Type B pancreatic cell (in vitro differentiated cells): ENCODE measurements around the gene CDYL2. TPM values are rescaled to one million over a fixed set of nuclear protein-coding genes. Genes with fewer than 3 reads are reported as not detected.
"Not testable (repeated sequence)": the region's sequence is repeated elsewhere in the genome, so short reads cannot be mapped to it uniquely, and the experiment has no call there.

Experiments used
- DNase-seq: peaks from one replicate; pipeline ENCODE4 v3.0.0; 2021; ENCODE audit warnings: mixed read lengths; ENCODE audit not compliant: unreplicated experiment; ENCODE audit errors: extremely low spot score
- H3K27ac Mint-ChIP-seq: 2 replicates; pipeline ENCODE4 v1.8.0; 2021; ENCODE audit warnings: mild to moderate bottlenecking, mixed read lengths
- H3K27me3 Mint-ChIP-seq: 2 replicates; pipeline ENCODE4 v1.8.0; 2021; ENCODE audit warnings: mixed read lengths
- H3K36me3 Mint-ChIP-seq: 2 replicates; pipeline ENCODE4 v1.8.0; 2021; ENCODE audit warnings: mixed read lengths
- H3K4me1 Mint-ChIP-seq: one replicate; pipeline ENCODE4 v1.8.0; 2021; ENCODE audit warnings: mixed read lengths; ENCODE audit not compliant: unreplicated experiment
- H3K4me3 Mint-ChIP-seq: 2 replicates; pipeline ENCODE4 v1.8.0; 2021; ENCODE audit warnings: mild to moderate bottlenecking, mixed read lengths
- H3K9me3 Mint-ChIP-seq: 2 replicates; pipeline ENCODE4 v1.8.0; 2021; ENCODE audit warnings: mixed read lengths
- total RNA-seq: library from RNA; stranded (reverse); gene quantifications from 2 replicates; pipeline ENCODE4 v1.2.1, GENCODE V29; 2021; ENCODE audit warnings: low replicate concordance
- TF ChIP-seq, protein P1 (sequence below): fragments of 200-600 bp; sonication (generic); conservative IDR thresholded peaks from 2 replicates; pipeline ENCODE4 v1.5.0; 2021; ENCODE audit warnings: antibody characterized with exemption, mild to moderate bottlenecking

Gene CDYL2
- total RNA-seq, 1 donor from 2014 or later = 8.2 TPM

GRCh38 chr16:80824623-80825364, 20.4 kb upstream of the CDYL2 start:
- TF ChIP-seq, protein P1, sequence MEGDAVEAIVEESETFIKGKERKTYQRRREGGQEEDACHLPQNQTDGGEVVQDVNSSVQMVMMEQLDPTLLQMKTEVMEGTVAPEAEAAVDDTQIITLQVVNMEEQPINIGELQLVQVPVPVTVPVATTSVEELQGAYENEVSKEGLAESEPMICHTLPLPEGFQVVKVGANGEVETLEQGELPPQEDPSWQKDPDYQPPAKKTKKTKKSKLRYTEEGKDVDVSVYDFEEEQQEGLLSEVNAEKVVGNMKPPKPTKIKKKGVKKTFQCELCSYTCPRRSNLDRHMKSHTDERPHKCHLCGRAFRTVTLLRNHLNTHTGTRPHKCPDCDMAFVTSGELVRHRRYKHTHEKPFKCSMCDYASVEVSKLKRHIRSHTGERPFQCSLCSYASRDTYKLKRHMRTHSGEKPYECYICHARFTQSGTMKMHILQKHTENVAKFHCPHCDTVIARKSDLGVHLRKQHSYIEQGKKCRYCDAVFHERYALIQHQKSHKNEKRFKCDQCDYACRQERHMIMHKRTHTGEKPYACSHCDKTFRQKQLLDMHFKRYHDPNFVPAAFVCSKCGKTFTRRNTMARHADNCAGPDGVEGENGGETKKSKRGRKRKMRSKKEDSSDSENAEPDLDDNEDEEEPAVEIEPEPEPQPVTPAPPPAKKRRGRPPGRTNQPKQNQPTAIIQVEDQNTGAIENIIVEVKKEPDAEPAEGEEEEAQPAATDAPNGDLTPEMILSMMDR = peak; percentile 88
- no peak for DNase-seq
- Mint-ChIP-seq H3K4me1 (no peaks in the 10 kb centered on the region), H3K4me3 (no peak overlapping the region), H3K9me3 (no peaks in the 10 kb centered on the region), H3K36me3 (no peaks in the 10 kb centered on the region), H3K27ac (no peak overlapping the region), H3K27me3 (peaks cover 19% of the 10 kb centered on the region)

GRCh38 chr16:80819988-80820387, 15.6 kb upstream of the CDYL2 start:
- DNase-seq = no peak
- TF ChIP-seq, protein P1 = no peak

DNA sequence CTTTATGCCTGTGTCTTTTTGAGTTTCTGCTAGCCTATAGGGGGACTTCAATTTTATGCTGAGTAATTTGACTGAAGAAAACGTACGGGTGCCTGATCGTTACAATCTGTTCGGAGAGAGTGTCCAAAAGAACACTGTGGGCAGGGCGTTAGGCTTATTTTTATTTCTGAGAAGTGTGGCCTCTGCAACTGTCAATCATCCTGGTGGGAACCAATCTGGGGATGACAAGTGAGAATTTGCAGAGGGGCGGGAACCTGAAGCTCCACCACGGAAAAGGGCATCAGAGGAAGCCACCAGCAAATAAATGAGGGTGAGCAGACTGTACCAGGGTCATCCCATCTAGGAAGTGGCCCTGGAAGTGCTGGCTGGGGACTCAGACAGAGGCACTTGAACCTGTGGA, 12.0 kb upstream of the CDYL2 start:
- H3K4me3 Mint-ChIP-seq = no peak overlapping the region
- no peak for DNase-seq
- H3K27me3 Mint-ChIP-seq = peaks cover 43% of the 10 kb centered on the region
- TF ChIP-seq, protein P1 = no peak
- no peaks in the 10 kb centered on the region for H3K9me3 Mint-ChIP-seq
- no peaks in the 10 kb centered on the region for H3K4me1 Mint-ChIP-seq
- no peak overlapping the region for H3K27ac Mint-ChIP-seq
- no peaks in the 10 kb centered on the region for H3K36me3 Mint-ChIP-seq

More at GRCh38 chr16:80819988-80820387, 15.6 kb upstream of the CDYL2 start:
- H3K4me3 Mint-ChIP-seq = no peak overlapping the region
- H3K9me3 Mint-ChIP-seq = no peaks in the 10 kb centered on the region
- peaks cover 17% of the 10 kb centered on the region for H3K27me3 Mint-ChIP-seq
- no peaks in the 10 kb centered on the region for H3K4me1 Mint-ChIP-seq
- no peak overlapping the region for H3K27ac Mint-ChIP-seq
- no peaks in the 10 kb centered on the region for H3K36me3 Mint-ChIP-seq

DNA sequence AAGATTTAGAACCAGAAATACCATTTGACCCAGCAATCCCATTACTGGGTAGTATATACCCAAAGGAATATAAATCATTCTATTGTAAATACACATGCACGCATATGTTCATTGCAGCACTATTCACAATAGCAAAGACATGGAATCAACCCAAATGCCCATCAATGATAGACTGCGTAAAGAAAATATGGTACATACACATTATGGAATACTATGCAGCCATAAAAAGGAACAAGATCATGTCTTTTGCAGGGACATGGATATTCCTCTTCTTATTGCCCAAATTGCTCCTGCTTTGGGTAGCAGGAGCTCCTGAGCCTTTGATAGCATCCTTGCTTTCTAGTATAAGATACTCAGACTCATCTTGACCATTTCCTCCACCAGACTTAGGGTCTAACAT, 10.9 kb upstream of the CDYL2 start:
- H3K9me3 Mint-ChIP-seq, DNase-seq, H3K27ac Mint-ChIP-seq, H3K4me1 Mint-ChIP-seq, H3K36me3 Mint-ChIP-seq, H3K4me3 Mint-ChIP-seq: not testable (repeated sequence)
- H3K27me3 Mint-ChIP-seq = peaks cover 39% of the 10 kb centered on the region

DNA sequence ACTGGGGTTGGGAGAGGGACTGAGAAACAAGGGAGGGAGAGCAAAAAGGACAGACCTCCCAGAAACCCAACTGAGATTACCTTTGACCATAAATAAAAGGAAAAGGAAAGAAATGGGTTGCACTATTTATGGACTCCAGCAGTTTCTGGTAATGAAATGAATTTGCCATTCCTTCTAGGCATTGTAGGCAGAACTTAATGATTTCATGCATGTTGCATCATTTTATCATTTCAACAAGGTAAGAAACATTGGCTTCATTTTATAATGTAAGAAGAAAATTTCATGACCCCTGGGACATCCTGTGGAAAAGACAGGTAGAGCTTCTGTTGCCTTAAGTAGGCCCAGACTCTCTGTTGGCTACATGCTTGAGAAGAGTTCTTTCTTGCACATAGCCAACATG, 8.2 kb upstream of the CDYL2 start:
- H3K4me3 Mint-ChIP-seq = no peak overlapping the region
- no peak for DNase-seq
- peaks cover 39% of the 10 kb centered on the region for H3K27me3 Mint-ChIP-seq
- H3K36me3 Mint-ChIP-seq = no peaks in the 10 kb centered on the region
- H3K27ac Mint-ChIP-seq = no peak overlapping the region
- no peaks in the 10 kb centered on the region for H3K9me3 Mint-ChIP-seq
- H3K4me1 Mint-ChIP-seq = no peaks in the 10 kb centered on the region
- TF ChIP-seq, protein P1 = no peak

DNA sequence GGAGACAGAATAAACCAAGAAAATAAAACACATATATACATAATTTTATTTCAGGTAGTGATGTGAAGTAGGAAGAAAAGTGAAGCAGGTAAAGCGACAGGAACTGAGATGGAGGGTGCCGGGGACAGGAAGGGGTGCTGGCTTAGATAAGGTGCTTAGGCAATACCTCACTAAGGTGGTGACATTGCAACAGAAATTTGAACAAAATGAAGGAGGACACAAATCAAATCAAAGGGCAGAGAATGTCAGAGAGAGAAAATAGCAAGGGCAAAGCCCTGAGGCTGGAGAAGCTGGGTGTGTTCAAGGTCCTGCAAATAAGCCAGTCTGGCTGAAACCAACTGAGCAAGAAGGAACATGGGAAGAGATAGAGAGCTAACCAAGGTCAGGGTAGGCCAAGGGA, 5.0 kb upstream of the CDYL2 start:
- no peak overlapping the region for H3K27ac Mint-ChIP-seq
- TF ChIP-seq, protein P1 = no peak
- H3K9me3 Mint-ChIP-seq = no peaks in the 10 kb centered on the region
- no peak overlapping the region for H3K4me3 Mint-ChIP-seq
- no peaks in the 10 kb centered on the region for H3K4me1 Mint-ChIP-seq
- peaks cover 54% of the 10 kb centered on the region for H3K27me3 Mint-ChIP-seq
- no peaks in the 10 kb centered on the region for H3K36me3 Mint-ChIP-seq
- DNase-seq = no peak
